Bronchial epithelial cell (primary cell): ENCODE results near the gene MT1H. TPM values are rescaled to one million over a fixed set of nuclear protein-coding genes. Genes with fewer than 3 reads are reported as not detected.

Experiments
- DNase-seq: peaks from one replicate; pipeline ENCODE4 v3.0.0-alpha.2; 2010; ENCODE audit warnings: low read depth
- FAIRE-seq: peaks from 2 replicates; lab custom pipeline; 2011; peaks lifted over from hg19 to GRCh38; lab: Jason Lieb, UNC
- H3K27me3 ChIP-seq: 2 replicates; pipeline ENCODE4 v1.5.1; 2011; ENCODE audit warnings: low read length; ENCODE audit not compliant: control insufficient read depth, insufficient read depth
- H3K36me3 ChIP-seq: 2 replicates; pipeline ENCODE4 v1.5.1; 2011; ENCODE audit warnings: low read length; ENCODE audit not compliant: control insufficient read depth, insufficient read depth
- H3K4me3 ChIP-seq: 2 replicates; pipeline ENCODE4 v1.5.1; 2011; ENCODE audit warnings: mild to moderate bottlenecking, low read depth, low read length, control low read depth
- total RNA-seq: library from RNA; depleted of rRNA; stranded (reverse); fragments of >200 nt; gene quantifications from 2 replicates; pipeline ENCODE4 v1.2.1, GENCODE V29; 2014
- TF ChIP-seq, protein P1 (sequence below): IDR thresholded peaks from 2 replicates; pipeline ENCODE4 v1.5.1; 2011; ENCODE audit warnings: mild to moderate bottlenecking, moderate library complexity, low read length, control low read depth, inconsistent platforms; ENCODE audit not compliant: insufficient read depth, severe bottlenecking

MT1H gene
- total RNA-seq, 1 donor from 2014 or later, result not detected

DNA sequence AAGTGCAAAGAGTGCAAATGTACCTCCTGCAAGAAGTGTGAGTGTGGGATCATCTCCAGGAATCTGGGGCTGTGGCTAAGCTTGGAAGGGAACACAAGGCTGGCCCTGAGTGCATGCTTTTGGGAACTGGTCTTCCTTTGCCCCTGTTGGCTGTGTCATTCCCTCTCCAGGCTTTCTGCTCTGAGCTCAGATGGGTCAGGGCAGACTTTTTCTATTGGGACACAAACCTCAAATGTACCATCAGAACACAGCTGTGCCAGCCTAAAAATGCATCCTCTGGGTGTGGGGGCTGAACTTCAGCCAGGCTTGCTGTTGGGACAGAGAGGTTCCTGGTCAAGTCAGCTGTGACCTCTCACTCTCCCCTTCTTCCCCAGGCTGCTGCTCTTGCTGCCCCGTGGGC, 17.0 kb upstream of the MT1H start:
- no peak for FAIRE-seq
- no peak for DNase-seq
- TF ChIP-seq, protein P1, sequence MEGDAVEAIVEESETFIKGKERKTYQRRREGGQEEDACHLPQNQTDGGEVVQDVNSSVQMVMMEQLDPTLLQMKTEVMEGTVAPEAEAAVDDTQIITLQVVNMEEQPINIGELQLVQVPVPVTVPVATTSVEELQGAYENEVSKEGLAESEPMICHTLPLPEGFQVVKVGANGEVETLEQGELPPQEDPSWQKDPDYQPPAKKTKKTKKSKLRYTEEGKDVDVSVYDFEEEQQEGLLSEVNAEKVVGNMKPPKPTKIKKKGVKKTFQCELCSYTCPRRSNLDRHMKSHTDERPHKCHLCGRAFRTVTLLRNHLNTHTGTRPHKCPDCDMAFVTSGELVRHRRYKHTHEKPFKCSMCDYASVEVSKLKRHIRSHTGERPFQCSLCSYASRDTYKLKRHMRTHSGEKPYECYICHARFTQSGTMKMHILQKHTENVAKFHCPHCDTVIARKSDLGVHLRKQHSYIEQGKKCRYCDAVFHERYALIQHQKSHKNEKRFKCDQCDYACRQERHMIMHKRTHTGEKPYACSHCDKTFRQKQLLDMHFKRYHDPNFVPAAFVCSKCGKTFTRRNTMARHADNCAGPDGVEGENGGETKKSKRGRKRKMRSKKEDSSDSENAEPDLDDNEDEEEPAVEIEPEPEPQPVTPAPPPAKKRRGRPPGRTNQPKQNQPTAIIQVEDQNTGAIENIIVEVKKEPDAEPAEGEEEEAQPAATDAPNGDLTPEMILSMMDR, result no peak
- Histone ChIP-seq H3K27me3 (peaks cover 16% of the 10 kb centered on the region), H3K4me3 (no peak overlapping the region), H3K36me3 (no peaks in the 10 kb centered on the region)

DNA sequence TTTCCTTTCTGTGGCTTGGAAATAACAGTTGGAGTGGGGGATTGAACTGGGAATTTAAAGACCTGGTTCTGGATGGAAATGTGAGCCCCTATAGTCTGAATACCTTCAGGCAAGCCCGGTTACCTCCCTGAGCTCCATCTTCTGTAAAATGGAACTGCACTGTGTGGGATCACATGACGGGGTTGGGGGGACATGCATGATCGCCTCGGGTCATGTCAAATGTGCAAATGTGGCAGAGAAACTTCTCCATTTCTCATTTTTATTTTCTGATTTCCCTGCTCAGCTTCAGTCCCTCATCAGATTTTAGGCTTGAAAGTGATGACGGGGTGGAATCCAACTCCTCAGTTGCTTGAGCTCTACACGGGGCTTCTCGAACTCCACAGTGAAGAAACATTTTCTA, 16.4 kb upstream of the MT1H start:
- Histone ChIP-seq H3K4me3 (no peak overlapping the region), H3K27me3 (peaks cover 16% of the 10 kb centered on the region), H3K36me3 (no peaks in the 10 kb centered on the region)
- TF ChIP-seq, protein P1, result no peak
- DNase-seq (no peak), FAIRE-seq (no peak)

DNA sequence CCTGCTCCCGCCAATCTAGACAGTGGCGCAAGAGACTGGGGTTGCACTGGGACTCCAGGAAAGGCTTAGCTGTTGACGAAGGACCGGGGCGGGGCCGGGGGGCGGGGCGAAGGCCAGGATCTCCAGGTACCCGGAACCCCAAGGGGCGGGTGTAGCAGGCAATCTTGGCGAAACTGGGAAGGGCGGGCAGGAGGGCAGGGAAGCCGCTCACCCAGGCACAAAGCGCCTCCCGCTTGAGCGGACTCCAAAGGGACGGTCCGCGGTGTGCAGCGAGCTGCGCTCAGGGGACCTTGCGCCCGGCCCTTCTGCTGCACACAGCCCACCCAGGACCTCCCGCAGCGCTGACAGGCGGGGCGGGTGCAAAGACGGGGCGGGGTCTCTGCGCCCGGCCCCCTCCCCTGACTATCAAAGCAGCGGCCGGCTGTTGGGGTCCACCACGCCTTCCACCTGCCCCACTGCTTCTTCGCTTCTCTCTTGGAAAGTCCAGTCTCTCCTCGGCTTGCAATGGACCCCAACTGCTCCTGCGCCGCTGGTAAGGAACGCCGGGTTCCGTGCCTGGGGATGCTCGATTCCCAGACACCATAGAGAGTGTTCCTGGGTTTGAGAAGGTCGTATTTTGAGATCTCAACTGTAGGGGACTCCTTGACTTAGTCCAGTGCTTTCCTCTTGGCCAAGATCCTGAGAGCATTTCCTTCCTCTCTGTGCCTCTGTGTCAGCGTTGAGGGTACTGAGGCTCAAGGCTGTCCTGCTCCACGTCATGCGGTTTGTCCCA, 11.9 kb upstream of the MT1H start, which contains the start of gene MT1F:
Gene MT1F (plus strand): TSS at position 405 of the 772 bp plus-strand sequence. CDS start 100 bp downstream, at position 505.
- H3K4me3 ChIP-seq, result peak within 1 kb of the TSS; percentile 41
- H3K36me3 ChIP-seq, result no peaks in the 10 kb centered on the region
- H3K27me3 ChIP-seq, result peaks cover 1% of the 10 kb centered on the region

DNA sequence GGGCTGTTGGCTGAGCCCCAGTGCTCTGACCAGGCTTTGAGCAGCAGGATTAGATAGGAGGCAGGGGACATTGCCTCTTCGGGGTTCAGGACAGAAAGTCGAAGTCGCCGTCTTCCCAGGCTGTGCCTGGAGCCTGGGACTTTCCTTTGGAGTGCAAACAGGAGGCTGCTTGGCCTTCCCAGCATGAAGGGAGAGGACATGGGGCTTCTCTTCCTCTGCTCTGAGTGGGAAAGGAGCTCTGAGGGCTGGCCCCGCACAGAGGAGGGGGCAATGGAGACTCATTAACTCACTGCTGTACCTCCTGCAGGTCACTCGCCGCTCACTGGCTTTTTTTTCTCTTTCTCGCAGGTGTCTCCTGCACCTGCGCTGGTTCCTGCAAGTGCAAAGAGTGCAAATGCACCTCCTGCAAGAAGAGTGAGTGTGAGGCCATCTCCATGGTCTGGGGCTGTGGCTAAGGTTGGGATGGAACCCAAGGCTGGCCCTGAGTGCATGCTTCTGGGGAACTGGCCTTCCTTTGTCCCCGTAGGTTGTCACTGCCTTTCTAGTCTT, 11.2 kb upstream of the MT1H start:
- no peak for DNase-seq
- H3K4me3 ChIP-seq, result no peak overlapping the region
- no peak for FAIRE-seq
- TF ChIP-seq, protein P1, result no peak
- no peaks in the 10 kb centered on the region for H3K27me3 ChIP-seq
- H3K36me3 ChIP-seq, result no peaks in the 10 kb centered on the region

More for the DNA sequence above, 11.9 kb upstream of the MT1H start, which contains the start of gene MT1F:
- peak; percentile 82 for DNase-seq
- FAIRE-seq, result no peak
- TF ChIP-seq, protein P1, result no peak

DNA sequence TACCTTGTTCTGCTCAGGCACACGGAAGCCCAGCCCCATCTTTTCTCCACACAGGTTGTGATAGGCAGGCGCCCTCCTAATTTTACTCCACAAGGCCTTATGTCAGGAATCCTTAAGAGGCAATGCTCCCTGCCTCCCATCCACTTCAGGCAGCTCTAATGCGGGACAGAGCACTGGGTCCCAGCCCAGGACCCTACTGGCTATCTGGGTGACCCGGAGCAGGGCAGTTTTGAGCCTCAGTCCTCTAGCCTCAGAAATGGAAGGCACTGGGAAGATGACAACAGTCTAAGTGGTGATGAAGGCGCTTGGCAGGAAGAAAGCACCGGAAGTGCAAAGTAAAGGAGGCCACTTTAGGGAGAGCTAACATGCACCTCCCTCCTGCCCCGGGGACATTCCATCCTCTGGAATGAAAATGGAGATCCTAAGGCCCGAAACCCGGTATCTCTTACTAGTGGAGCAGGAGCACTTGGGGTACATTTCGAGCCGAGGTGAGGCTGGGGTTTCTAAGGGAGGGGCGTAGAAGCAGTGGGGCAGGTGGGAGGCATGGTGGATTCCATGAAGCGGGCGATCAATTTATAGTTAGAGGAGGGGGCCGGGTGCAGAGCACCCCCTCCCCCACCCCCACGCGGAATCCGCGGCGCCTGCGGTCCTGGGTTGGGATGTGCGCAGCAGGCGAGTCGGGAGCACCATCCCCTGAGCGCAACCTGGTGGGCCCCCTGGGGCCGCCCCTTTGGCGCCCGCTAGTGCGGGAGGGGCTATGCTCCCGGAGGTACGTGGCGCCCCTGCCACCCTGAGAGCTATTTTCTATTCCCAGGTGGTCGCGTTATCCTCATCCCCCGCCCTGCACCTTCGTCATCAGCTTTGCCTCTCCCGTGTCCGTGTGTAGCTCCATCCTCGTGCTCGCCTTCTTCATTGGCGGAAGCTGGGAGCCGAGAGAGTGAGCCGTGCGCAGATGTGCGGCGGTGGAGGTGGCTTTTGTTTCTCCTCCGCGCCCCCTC, 7.0 kb upstream of the MT1H start:
- Histone ChIP-seq H3K36me3 (no peaks in the 10 kb centered on the region), H3K27me3 (peaks cover 7% of the 10 kb centered on the region), H3K4me3 (no peak overlapping the region)
- DNase-seq, result no peak
- no peak for FAIRE-seq
- TF ChIP-seq, protein P1, result no peak
